Measurements from ENCODE around the gene PLIN5. TPM values are rescaled to one million over a fixed set of nuclear protein-coding genes. Genes with fewer than 3 reads are reported as not detected.

PLIN5 gene
- total RNA-seq, 2 donors from 2014 or later: 0.24 to 0.81 TPM

- DNase-seq (no peak), ATAC-seq (replicated peaks in 1 of 2) (no peak)
- Mint-ChIP-seq H3K4me3 (no peak overlapping the region), H3K4me1 (ENCODE audit: low read depth) (no peaks in the 10 kb centered on the region), H3K27ac (no peak overlapping the region), H3K9me3 (no peaks in the 10 kb centered on the region), H3K27me3 (ENCODE audit: low read depth) (no peaks in the 10 kb centered on the region), H3K36me3 (ENCODE audit: insufficient read depth in 2 of 2) (no peaks in the 10 kb centered on the region)
Observed at GRCh38 chr19:4519521-4520277, 15.3 kb downstream of the PLIN5 start.

- H3K27me3 Mint-ChIP-seq (ENCODE audit: low read depth): no peaks in the 10 kb centered on the region
Observed at GRCh38 chr19:4519172-4519496, 15.9 kb downstream of the PLIN5 start.

DNA sequence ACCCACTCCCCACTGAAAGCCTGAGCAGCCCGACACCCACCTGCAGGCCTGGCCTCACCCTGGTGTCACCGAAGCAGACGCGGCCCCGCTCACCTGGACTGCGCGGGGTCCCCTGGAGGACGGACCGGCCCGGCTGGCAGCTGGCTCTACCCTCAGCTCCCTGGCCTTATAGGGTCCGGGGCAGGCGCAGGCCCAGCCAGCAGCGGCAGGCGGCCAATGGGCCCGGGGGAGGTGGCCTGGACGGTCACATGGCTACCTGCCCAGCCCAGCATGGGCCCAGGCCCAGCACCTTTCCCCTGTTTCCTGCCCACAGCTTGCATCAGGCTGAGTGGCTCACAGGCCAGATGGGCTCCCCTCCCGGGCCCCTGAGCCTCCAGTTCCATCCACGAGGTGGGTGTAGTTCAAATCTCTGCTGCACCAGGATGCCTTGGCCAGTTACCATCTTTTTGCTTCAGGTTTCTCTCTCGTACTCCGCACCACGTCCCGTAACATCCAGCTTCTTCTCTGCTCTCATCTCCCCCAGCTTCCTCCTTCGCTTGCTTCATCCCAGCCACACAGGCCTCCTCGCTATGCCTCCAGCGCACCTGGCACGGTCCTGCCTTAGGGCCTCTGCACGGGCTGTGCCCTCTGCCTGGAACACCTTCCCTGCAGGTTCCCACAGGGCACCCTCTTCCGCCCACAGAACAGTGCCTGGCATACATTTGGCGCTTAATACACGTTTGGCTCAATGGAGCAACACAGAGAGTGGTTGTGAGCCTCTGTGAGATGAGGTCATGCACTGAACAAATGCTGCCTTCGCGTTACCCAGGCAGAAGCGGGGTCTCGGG lies 16.5 kb downstream of the PLIN5 start, which contains the start of gene PLIN4:
PLIN4 (minus strand) TSS at position 142 of the 827 bp plus-strand sequence. CDS start 214 bp downstream, outside the sequence.
- Mint-ChIP-seq H3K36me3 (ENCODE audit: insufficient read depth in 2 of 2) (no peaks in the 10 kb centered on the region), H3K9me3 (no peaks in the 10 kb centered on the region), H3K4me1 (ENCODE audit: low read depth) (no peaks in the 10 kb centered on the region), H3K27ac (no peak within 1 kb of the TSS), H3K4me3 (no peak within 1 kb of the TSS), H3K27me3 (ENCODE audit: low read depth) (no peaks in the 10 kb centered on the region)
- no peak for ATAC-seq (replicated peaks in 1 of 2)
- no peak for DNase-seq

More at GRCh38 chr19:4519172-4519496, 15.9 kb downstream of the PLIN5 start:
- Mint-ChIP-seq H3K9me3 (no peaks in the 10 kb centered on the region), H3K4me1 (ENCODE audit: low read depth) (no peaks in the 10 kb centered on the region), H3K27ac (no peak overlapping the region), H3K36me3 (ENCODE audit: insufficient read depth in 2 of 2) (no peaks in the 10 kb centered on the region), H3K4me3 (no peak overlapping the region)
- DNase-seq: no peak
- no peak for ATAC-seq (replicated peaks in 1 of 2)

GRCh38 chr19:4517451-4518057 lies 17.5 kb downstream of the PLIN5 start:
- Mint-ChIP-seq H3K9me3 (no peaks in the 10 kb centered on the region), H3K27me3 (ENCODE audit: low read depth) (no peaks in the 10 kb centered on the region), H3K4me1 (ENCODE audit: low read depth) (no peaks in the 10 kb centered on the region), H3K4me3 (no peak overlapping the region), H3K27ac (no peak overlapping the region), H3K36me3 (ENCODE audit: insufficient read depth in 2 of 2) (no peaks in the 10 kb centered on the region)
- DNase-seq: no peak
- ATAC-seq (replicated peaks in 1 of 2): no peak

DNA sequence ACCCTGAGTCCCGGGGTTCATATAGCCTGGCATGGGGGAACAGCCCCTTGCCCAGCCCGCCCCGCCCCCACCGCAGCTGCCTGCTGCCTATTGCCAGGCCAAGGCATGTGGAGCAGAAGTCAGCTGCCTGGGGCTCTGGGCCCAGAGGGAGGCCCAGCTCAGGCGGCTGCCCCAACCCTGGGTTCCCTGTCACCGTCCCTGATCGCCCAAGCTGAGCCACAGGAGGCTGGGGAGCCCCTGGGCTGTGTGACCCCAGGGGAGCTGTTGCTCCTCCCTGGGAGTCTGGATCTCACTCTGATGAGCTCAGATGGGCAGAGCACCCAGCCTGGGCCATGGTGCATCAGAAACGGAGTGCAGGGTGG lies 18.1 kb downstream of the PLIN5 start:
- Mint-ChIP-seq H3K27ac (no peak overlapping the region), H3K27me3 (ENCODE audit: low read depth) (no peaks in the 10 kb centered on the region), H3K9me3 (no peaks in the 10 kb centered on the region), H3K4me1 (ENCODE audit: low read depth) (no peaks in the 10 kb centered on the region), H3K4me3 (no peak overlapping the region), H3K36me3 (ENCODE audit: insufficient read depth in 2 of 2) (no peaks in the 10 kb centered on the region)
- DNase-seq (no peak), ATAC-seq (replicated peaks in 1 of 2) (no peak)

GRCh38 chr19:4516199-4516938 lies 18.7 kb downstream of the PLIN5 start:
- H3K4me3 Mint-ChIP-seq: no peak overlapping the region
- H3K36me3 Mint-ChIP-seq (ENCODE audit: insufficient read depth in 2 of 2): no peaks in the 10 kb centered on the region
- H3K27me3 Mint-ChIP-seq (ENCODE audit: low read depth): no peaks in the 10 kb centered on the region
- ATAC-seq (replicated peaks in 1 of 2) (no peak), DNase-seq (no peak)
- H3K9me3 Mint-ChIP-seq: no peaks in the 10 kb centered on the region
- no peak overlapping the region for H3K27ac Mint-ChIP-seq
- no peaks in the 10 kb centered on the region for H3K4me1 Mint-ChIP-seq (ENCODE audit: low read depth)

- DNase-seq (no peak), ATAC-seq (replicated peaks in 1 of 2) (no peak)
- H3K9me3 Mint-ChIP-seq: no peaks in the 10 kb centered on the region
- H3K36me3 Mint-ChIP-seq (ENCODE audit: insufficient read depth in 2 of 2): no peaks in the 10 kb centered on the region
- no peaks in the 10 kb centered on the region for H3K27me3 Mint-ChIP-seq (ENCODE audit: low read depth)
- no peak overlapping the region for H3K27ac Mint-ChIP-seq
- no peaks in the 10 kb centered on the region for H3K4me1 Mint-ChIP-seq (ENCODE audit: low read depth)
- no peak overlapping the region for H3K4me3 Mint-ChIP-seq
Observed at GRCh38 chr19:4515732-4516131, 19.3 kb downstream of the PLIN5 start.

GRCh38 chr19:4513248-4513647 lies 21.8 kb downstream of the PLIN5 start:
- H3K27me3 Mint-ChIP-seq (ENCODE audit: low read depth): no peaks in the 10 kb centered on the region
- H3K4me1 Mint-ChIP-seq (ENCODE audit: low read depth): no peaks in the 10 kb centered on the region
- ATAC-seq (replicated peaks in 1 of 2) (no peak), DNase-seq (no peak)
- no peaks in the 10 kb centered on the region for H3K36me3 Mint-ChIP-seq (ENCODE audit: insufficient read depth in 2 of 2)
- no peak overlapping the region for H3K4me3 Mint-ChIP-seq
- no peaks in the 10 kb centered on the region for H3K9me3 Mint-ChIP-seq
- no peak overlapping the region for H3K27ac Mint-ChIP-seq

DNA sequence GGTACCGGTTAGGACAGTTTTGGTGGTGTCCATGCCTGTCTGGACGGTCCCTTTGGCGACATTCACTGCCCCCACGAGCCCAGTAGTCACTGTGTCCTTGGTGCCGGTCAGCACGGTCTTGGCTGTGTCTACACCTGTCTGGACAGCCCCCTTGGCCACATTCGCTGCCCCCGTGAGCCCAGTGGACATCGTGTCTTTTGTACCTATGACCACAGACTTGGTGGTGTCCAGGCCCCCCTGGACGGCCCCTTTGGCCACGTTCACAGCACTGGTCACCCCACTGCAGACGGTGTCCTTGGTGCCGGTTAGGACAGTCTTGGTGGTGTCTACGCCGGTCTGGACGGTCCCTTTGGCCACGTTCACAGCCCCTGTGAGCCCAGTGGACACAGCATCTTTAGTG lies 23.0 kb downstream of the PLIN5 start:
- no peaks in the 10 kb centered on the region for H3K27me3 Mint-ChIP-seq (ENCODE audit: low read depth)
- no peak overlapping the region for H3K27ac Mint-ChIP-seq
- ATAC-seq (replicated peaks in 1 of 2): no peak
- H3K4me3 Mint-ChIP-seq: no peak overlapping the region
- no peaks in the 10 kb centered on the region for H3K9me3 Mint-ChIP-seq
- H3K4me1 Mint-ChIP-seq (ENCODE audit: low read depth): no peaks in the 10 kb centered on the region
- no peak for DNase-seq
- no peaks in the 10 kb centered on the region for H3K36me3 Mint-ChIP-seq (ENCODE audit: insufficient read depth in 2 of 2)

GRCh38 chr19:4511300-4512054 lies 23.5 kb downstream of the PLIN5 start:
- H3K27ac Mint-ChIP-seq: no peak overlapping the region
- ATAC-seq (replicated peaks in 1 of 2) (no peak), DNase-seq (no peak)
- no peaks in the 10 kb centered on the region for H3K27me3 Mint-ChIP-seq (ENCODE audit: low read depth)
- no peaks in the 10 kb centered on the region for H3K36me3 Mint-ChIP-seq (ENCODE audit: insufficient read depth in 2 of 2)
- H3K4me3 Mint-ChIP-seq: no peak overlapping the region
- peaks cover 3% of the 10 kb centered on the region for H3K4me1 Mint-ChIP-seq (ENCODE audit: low read depth)
- no peaks in the 10 kb centered on the region for H3K9me3 Mint-ChIP-seq

DNA sequence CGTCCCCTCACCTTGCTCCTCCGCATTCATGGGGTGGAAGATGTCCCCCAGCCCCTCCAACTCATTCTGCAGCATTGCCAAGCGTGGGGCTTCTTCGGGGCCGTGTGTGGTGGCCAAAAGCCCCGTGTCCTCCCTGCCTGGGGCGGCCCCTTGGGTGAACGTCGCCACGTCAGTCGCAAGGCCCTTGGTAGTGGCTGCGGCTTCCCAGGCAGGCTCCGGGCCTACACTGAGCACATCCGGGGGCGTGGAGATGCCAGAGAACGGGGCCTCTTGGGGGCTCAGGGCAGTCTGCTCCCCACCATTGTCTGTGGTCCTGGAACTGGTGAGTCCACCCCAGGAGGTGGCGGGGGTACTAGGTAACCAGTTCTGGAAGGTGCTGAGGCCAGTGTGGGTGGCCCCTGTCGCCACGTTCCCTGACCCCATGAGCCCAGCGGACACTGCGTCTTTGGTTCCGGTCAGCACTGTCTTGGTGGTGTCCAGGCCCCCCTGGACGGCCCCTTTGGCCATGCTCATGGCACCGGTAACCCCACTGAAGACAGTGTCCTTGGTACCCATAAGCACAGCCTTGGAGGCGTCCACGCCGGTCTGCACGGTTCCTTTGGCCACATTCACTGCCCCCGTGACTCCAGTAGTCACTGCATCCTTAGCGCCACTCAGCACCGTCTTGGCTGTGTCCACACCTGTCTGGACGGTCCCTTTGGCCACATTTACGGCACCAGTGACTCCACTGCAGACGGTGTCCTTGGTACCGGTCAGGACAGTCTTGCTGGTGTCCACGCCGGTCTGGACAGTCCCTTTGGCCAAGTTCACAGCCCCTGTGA lies 24.4 kb downstream of the PLIN5 start:
- H3K36me3 Mint-ChIP-seq (ENCODE audit: insufficient read depth in 2 of 2): peaks cover 0 to 3% of the 10 kb centered on the region in 2 donors
- H3K4me3 Mint-ChIP-seq: no peak overlapping the region
- DNase-seq (no peak), ATAC-seq (replicated peaks in 1 of 2) (peak in 1 of 2 donors; percentile 21)
- no peaks in the 10 kb centered on the region for H3K27me3 Mint-ChIP-seq (ENCODE audit: low read depth)
- no peak overlapping the region for H3K27ac Mint-ChIP-seq
- no peaks in the 10 kb centered on the region for H3K9me3 Mint-ChIP-seq
- H3K4me1 Mint-ChIP-seq (ENCODE audit: low read depth): peaks cover 7% of the 10 kb centered on the region

GRCh38 chr19:4508698-4509097 lies 26.3 kb downstream of the PLIN5 start:
- Mint-ChIP-seq H3K36me3 (ENCODE audit: insufficient read depth in 2 of 2) (peaks cover 0 to 3% of the 10 kb centered on the region in 2 donors), H3K4me3 (no peak overlapping the region), H3K4me1 (ENCODE audit: low read depth) (peaks cover 7% of the 10 kb centered on the region), H3K9me3 (no peaks in the 10 kb centered on the region), H3K27ac (no peak overlapping the region), H3K27me3 (ENCODE audit: low read depth) (no peaks in the 10 kb centered on the region)
- ATAC-seq (replicated peaks in 1 of 2): no peak
- no peak for DNase-seq
